Smooth muscle cell of the brain vasculature (primary cell): ENCODE measurements around the gene PDHX.

Experiments
- DNase-seq: peaks from one replicate; pipeline ENCODE4 v3.0.0-alpha.2; 2012; ENCODE audit warnings: low read depth, low spot score

Gene PDHX

DNA sequence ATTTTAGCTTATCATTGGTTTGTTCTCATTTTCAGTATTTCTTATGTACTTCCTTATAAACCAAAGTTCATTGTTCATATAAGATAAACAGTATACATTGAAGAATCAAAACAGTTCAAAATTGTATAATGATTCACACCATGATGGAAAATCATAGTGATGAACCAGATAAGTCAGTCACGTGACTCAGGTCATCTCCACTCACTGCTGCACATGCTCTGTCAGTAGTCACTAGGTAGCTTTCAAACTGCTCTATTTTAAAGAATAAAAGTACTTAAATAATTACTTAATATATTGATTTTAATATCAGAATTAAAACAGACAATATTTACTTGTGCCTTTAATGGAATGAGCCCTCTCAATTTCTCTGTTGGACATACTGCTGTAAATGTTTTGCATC lies 37.5 kb downstream of the PDHX start:
- no peak for DNase-seq

DNA sequence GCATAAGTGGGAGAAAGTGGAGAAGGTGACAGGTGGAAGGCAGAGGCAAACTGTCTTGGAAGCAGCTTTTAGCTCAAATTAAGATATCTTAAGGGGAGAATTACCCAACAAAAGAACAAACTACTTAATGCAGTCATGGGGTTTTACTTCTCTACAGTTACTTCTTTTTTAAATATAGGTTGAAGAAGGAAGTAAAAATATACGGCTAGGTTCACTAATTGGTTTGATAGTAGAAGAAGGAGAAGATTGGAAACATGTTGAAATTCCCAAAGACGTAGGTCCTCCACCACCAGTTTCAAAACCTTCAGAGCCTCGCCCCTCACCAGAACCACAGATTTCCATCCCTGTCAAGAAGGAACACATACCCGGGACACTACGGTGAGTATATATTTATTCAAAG lies 40.8 kb downstream of the PDHX start:
- DNase-seq = no peak

DNA sequence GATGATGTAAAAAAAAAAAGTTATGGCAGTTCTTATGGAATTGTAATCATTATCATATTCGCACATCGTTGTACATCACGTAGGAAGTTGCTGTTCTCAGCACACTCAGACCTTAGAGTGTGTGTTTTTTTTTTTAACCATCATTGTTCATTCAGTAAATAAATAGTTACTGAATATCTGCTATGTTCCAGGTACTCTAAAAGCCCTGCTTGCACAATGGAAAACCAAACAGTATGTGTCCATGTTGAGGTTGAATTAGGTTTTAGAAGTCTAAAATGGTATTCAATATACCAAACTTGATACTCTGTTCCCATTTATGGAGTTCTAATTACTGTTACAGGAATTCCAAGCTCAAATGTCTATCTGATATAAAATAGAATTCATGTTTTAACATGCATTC lies 41.2 kb downstream of the PDHX start:
- DNase-seq = no peak

DNA sequence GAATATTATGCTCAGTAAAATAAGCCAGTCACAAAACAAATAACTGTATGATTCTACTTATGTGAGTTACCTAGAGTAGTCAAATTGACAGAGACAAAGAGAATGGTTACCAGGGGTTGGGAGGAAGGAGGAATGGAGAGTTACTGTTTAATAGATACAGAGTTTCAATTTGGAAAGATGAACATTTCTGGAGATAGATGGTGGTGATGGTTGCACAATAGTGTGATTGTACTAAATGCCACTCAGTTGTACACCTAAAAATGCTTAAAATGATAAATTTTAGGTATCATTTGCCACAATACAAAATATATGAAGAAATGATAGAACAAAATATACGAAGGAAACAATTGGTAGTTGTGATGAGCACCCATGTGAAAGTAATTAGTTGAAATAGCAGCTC lies 43.4 kb downstream of the PDHX start:
- no peak for DNase-seq

DNA sequence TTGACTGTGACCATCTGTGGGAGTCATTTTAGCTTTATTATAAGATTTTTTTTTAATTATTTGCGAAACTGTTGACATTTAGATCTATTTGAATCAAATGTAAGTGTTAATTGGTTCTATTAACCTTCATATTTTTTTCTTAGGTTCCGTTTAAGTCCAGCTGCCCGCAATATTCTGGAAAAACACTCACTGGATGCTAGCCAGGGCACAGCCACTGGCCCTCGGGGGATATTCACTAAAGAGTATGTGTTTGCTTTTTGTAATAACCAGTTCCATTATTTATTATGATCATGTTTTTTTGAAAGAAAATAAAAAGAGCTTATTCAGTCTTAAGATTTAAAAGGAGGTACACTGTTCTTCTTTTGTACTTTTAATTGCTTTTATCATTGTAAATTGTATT lies 43.9 kb downstream of the PDHX start:
- no peak for DNase-seq

GRCh38 chr11:34962034-34962433 lies 45.6 kb downstream of the PDHX start:
- no peak for DNase-seq

DNA sequence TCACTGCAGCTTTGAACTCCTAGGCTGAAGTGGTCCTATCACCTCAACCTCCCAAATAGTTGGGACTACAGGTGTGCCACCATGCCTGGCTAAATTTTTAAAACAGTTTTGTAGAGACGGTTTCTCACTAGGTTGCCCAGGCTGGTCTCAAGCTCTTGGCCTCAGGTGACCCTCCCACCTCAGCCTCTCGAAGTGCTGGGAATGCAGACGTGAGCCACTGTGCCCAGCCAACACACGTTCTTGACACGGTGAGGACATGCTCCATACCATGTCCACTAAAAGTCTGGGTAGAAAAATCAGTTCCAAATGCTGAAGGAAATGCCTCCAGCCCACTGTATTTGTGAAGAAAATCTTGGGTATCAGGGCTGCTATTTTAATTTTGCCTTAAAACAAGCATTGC lies 46.9 kb downstream of the PDHX start:
- no peak for DNase-seq

DNA sequence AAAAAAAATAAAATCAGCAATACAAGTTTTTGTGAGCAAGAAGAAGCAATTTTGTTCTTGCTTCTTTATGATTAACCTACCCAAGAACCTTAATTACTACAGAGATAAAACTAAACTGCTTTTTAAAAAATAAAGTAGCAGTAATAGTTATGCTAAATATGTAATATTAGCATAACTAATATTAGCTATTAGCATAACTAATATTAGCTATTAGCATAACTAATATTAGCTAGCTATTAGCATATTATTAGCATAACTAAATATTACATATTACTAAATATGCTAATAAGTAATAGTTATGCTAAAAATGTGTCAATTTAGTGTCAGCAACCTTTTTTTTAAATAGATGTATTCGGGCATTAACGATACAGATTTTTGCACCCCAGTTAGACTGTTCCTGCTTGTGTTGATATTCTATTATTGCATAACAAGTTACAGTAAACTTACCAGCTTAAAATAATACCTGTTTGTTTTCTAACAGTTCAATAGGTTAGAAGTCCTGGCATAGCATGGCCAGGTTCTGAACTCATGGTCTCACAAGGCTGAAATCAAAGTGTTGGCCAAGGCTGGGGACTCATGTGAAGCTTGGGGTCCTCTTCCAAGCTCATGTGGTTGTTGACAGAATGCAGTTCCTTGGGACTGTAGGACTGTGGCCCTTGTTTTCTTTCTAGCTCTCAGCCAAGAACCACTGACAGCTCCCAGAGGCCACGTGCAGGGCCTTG lies 48.4 kb downstream of the PDHX start:
- no peak for DNase-seq

DNA sequence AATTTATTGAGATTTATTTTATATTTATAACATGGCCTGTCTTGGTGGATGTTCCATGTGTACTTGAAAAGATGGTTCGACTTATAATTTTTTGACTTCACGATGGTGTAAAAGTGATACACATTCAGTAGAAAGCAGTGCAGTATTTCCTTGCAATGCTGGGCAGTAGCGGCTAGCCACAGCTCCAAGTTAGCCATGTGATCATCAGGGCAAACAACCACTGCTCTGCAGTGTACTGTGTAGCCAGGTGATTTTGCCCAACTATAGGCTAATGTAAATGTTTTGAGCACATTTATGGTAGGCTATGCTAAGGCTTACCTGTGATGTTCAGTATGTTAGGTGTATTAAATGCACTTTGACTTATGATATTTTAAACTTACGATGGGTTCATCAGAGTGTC lies 52.4 kb downstream of the PDHX start:
- no peak for DNase-seq

- DNase-seq = no peak
These were observed 53.6 kb downstream of the PDHX start for GRCh38 chr11:34970033-34970432.

GRCh38 chr11:34970480-34970879 lies 54.1 kb downstream of the PDHX start:
- no peak for DNase-seq

DNA sequence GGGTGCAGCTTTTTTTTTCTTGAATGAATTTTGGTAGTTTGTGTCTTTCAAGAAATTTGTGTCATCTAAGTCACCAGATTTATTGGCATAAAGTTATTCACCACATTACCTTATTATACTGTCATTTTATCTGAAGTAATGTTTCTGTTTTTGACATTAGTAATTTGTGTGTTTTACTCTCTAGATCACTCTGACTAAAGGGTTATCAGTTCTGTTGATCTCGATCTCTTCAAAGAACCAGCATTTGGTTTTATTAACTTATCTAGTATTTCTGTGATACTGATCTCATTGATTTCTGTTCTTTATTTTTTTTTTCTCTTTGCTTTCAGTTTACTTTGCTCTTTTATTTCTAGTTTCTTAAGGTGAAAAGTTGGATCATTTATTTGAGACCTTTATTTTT lies 55.5 kb downstream of the PDHX start:
- no peak for DNase-seq

GRCh38 chr11:34972366-34972765 lies 55.9 kb downstream of the PDHX start:
- no peak for DNase-seq

- DNase-seq = no peak
These were observed 56.5 kb downstream of the PDHX start for GRCh38 chr11:34972892-34973291.

- DNase-seq = no peak
These were observed 59.1 kb downstream of the PDHX start for GRCh38 chr11:34975482-34975881.

DNA sequence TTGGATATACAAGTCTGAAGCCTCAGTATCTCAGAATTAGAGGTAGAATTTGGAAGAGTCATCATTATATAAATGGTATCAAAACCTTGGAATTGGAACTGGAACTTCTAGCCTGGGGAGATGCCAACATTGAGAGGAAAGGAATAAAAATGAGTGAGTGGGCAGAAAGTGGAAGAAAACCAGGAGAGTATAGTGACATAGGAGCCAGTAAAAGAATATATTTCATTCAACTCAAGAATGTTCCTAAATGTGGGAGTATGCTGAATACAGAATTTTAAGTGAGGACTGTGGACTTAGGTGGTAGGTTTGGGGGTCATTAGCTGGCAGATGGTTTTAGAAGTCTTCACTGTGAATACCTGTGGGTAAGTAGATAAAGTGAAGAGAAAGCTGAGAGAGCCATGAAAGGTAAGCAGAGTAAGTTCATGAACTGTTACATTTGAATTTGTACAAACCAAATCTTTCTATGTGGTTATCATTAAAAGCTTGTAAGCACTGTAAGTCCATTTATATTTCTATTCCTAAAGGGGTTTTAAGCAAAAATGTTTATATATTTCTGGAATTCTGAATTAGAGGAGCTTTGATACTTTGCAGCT lies 60.2 kb downstream of the PDHX start:
- DNase-seq = no peak

DNA sequence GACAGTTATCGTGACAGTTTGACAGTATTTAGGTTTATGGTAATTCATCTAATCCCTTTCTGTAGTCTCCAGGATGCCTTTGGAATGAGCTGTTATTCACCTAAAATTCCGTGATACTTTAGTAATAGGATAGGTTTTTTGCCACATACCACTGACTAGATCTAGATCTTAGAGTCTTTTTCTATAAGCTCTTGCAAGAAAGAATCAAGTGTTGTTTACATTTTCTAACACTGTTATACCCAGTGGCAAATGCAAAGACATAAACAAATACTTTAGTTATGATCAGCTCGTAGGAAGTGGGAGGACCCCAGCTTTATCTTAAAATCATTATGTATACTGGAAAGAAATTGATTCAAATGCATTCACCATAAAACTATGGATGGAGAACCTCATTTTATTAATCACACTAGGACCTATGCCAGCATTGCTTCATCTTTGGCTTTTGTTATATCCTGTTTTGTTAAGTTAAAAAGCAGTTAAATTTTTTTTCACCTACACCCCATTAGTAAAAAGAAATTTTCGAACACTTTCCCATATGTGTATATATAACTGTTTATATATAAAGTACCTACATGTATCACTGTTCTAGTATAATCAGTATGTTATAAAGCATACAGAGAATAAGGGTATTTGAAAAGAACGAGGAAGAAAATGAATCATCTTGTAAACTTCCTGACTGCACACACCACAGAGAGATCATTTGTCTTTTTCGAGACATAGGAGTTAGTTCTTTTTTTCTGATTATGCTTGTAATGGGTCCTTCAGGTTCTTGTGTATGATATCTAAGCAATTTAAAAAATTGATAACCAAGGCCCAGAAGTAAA lies 60.9 kb downstream of the PDHX start:
- no peak for DNase-seq

GRCh38 chr11:34978236-34979191 lies 62.1 kb downstream of the PDHX start:
- no peak for DNase-seq

- DNase-seq = no peak
These were observed 68.1 kb downstream of the PDHX start for GRCh38 chr11:34984514-34984913.

GRCh38 chr11:34986883-34987520 lies 70.6 kb downstream of the PDHX start:
- no peak for DNase-seq

GRCh38 chr11:34987617-34988016 lies 71.2 kb downstream of the PDHX start:
- DNase-seq = no peak
